Measurements from ENCODE around the gene KRTAP4-7.

DNA sequence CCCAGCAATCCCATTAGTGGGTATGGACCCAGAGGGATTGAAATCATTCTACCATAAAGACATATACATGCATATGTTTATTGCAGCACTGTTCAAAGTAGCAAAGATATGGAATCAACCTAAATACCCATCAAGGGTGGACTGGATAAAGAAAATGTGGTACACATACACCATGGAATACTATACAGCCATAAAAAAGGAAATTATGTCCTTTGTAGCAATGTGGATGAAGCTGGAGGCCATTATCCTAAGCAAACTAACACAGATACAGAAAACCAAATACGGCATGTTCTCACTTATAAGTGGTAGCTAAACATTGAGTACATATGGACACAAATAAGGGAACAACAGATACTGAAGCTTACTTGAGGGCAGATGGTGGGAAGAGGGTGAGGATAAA is 26.4 kb upstream of the KRTAP4-7 start:
- TF ChIP-seq, protein P1, sequence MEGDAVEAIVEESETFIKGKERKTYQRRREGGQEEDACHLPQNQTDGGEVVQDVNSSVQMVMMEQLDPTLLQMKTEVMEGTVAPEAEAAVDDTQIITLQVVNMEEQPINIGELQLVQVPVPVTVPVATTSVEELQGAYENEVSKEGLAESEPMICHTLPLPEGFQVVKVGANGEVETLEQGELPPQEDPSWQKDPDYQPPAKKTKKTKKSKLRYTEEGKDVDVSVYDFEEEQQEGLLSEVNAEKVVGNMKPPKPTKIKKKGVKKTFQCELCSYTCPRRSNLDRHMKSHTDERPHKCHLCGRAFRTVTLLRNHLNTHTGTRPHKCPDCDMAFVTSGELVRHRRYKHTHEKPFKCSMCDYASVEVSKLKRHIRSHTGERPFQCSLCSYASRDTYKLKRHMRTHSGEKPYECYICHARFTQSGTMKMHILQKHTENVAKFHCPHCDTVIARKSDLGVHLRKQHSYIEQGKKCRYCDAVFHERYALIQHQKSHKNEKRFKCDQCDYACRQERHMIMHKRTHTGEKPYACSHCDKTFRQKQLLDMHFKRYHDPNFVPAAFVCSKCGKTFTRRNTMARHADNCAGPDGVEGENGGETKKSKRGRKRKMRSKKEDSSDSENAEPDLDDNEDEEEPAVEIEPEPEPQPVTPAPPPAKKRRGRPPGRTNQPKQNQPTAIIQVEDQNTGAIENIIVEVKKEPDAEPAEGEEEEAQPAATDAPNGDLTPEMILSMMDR (IDR thresholded peaks at IDR 0.05), result no peak
- TF ChIP-seq EZH2 (IDR thresholded peaks at IDR 0.05), result no peak
